ENCODE data around the gene CUEDC2.

Gene CUEDC2

GRCh38 chr10:102403115-102403514, 29.3 kb downstream of the CUEDC2 start:
- ChIA-PET CTCF (interaction anchor here (0.5 to 7.2 kb wide), 23 partner anchors 9 to 372 kb away, joined by 3 to 41 read pairs (median 3); partner anchors contain the start of gene FBXL15), POLR2A (interaction anchor here (0.6 to 2.1 kb wide), 5 partner anchors 8 to 347 kb away, joined by 3 to 8 read pairs (median 5); partner anchors contain the start of genes FBXL15 and NFKB2)
- Histone ChIP-seq H3K9me3 (ENCODE audit: control insufficient read depth, insufficient read depth, low read depth, low read length) (no peaks in the 10 kb centered on the region), H3K4me3 (ENCODE audit: low read depth, low read length) (no peak overlapping the region), H3K36me3 (ENCODE audit: control insufficient read depth in 2 of 2, insufficient read depth in 1 of 2, low read length in 2 of 2) (peaks cover 0 to 16% of the 10 kb centered on the region in 2 experiments; a peak in 1 of 3 replicates), H3K4me1 (ENCODE audit: control insufficient read depth, insufficient read depth, low read length) (no peaks in the 10 kb centered on the region), H3K27ac (ENCODE audit: extremely low read depth, low read depth, low read length) (no peak overlapping the region)
- TF ChIP-seq ZBTB20 (tag by site-specific recombination; IDR thresholded peaks at IDR 0.05) (peak; percentile 37; the same call in 1 of the 2 replicates), ZXDB (tag by site-specific recombination; IDR thresholded peaks at IDR 0.05) (no peak), ZNF274 (IDR thresholded peaks at IDR 0.05; ENCODE audit: low read length) (no peak), ZNF274 (tag by site-specific recombination; IDR thresholded peaks at IDR 0.05; ENCODE audit: borderline replicate concordance) (no peak), ZNF214 (tag by site-specific recombination; IDR thresholded peaks at IDR 0.05; ENCODE audit: borderline replicate concordance) (no peak), ZNF24 (tag by site-specific recombination; IDR thresholded peaks at IDR 0.05) (no peak), ZSCAN18 (tag by site-specific recombination; IDR thresholded peaks at IDR 0.05) (no peak)

GRCh38 chr10:102402512-102402896, 29.9 kb downstream of the CUEDC2 start:
- H3K4me1 ChIP-seq (ENCODE audit: control insufficient read depth, insufficient read depth, low read length), result no peaks in the 10 kb centered on the region
- H3K27ac ChIP-seq (ENCODE audit: extremely low read depth, low read depth, low read length), result no peak overlapping the region
- no peak for TF ChIP-seq TCF7L2 (IDR thresholded peaks at IDR 0.05; ENCODE audit: borderline replicate concordance, low read depth, low read length)
- no peak for TF ChIP-seq ZNF362 (tag by site-specific recombination; IDR thresholded peaks at IDR 0.05)
- peak; percentile 24 for TF ChIP-seq ZFHX2 (tag by site-specific recombination; conservative IDR thresholded peaks at IDR 0.05)
- TF ChIP-seq ZNF184 (tag by site-specific recombination; IDR thresholded peaks at IDR 0.05), result no peak
- TF ChIP-seq ZNF792 (tag by site-specific recombination; IDR thresholded peaks at IDR 0.05), result no peak
- CTCF ChIA-PET, result interaction anchor here (0.6 to 7.2 kb wide), 16 partner anchors 7 to 249 kb away, joined by 3 to 60 read pairs (median 4); partner anchors contain the start of genes CUEDC2 and FBXL15
- no peaks in the 10 kb centered on the region for H3K9me3 ChIP-seq (ENCODE audit: control insufficient read depth, insufficient read depth, low read depth, low read length)
- POLR2A ChIA-PET, result interaction anchor here (0.6 to 1.7 kb wide), 5 partner anchors 18 to 346 kb away, joined by 3 to 8 read pairs (median 4); partner anchors contain the start of genes CUEDC2 and FBXL15
- H3K4me3 ChIP-seq (ENCODE audit: low read depth, low read length), result no peak overlapping the region
- peaks cover 0 to 20% of the 10 kb centered on the region in 2 experiments; a peak in 1 of 3 replicates for H3K36me3 ChIP-seq (ENCODE audit: control insufficient read depth in 2 of 2, insufficient read depth in 1 of 2, low read length in 2 of 2)

DNA sequence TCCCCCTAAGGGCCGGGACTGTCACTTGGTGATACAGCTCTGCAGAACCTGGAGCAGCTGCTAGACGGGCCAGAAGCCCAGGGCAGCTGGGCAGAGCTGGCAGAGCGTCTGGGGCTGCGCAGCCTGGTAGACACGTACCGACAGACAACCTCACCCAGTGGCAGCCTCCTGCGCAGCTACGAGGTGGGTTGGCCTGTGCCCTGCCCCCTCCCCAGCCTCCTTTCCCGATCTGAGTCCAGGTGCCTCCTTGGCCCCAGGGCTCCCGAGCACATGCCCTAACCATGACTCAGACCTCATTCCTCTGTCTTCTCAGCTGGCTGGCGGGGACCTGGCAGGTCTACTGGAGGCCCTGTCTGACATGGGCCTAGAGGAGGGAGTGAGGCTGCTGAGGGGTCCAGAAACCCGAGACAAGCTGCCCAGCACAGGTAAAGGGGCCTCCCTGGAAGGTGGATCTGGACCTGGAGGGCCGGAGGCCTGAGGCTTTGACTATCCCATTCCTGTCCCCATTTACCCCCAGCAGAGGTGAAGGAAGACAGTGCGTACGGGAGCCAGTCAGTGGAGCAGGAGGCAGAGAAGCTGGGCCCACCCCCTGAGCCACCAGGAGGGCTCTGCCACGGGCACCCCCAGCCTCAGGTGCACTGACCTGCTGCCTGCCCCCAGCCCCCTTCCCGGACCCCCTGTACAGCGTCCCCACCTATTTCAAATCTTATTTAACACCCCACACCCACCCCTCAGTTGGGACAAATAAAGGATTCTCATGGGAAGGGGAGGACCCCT, 30.5 kb downstream of the CUEDC2 start:
- H3K36me3 ChIP-seq (ENCODE audit: control insufficient read depth in 2 of 2, insufficient read depth in 1 of 2, low read length in 2 of 2), result peaks cover 0 to 20% of the 10 kb centered on the region in 2 experiments; a peak in 1 of 3 replicates
- ChIA-PET POLR2A (interaction anchor here (1.1 to 1.7 kb wide), 5 partner anchors 19 to 172 kb away, joined by 3 to 8 read pairs (median 4); partner anchors contain the start of genes CUEDC2 and FBXL15), CTCF (interaction anchor here (0.6 to 7.2 kb wide), 11 partner anchors 8 to 231 kb away, joined by 3 to 60 read pairs (median 4); partner anchors contain the start of gene CUEDC2)
- H3K27ac ChIP-seq (ENCODE audit: extremely low read depth, low read depth, low read length), result no peak overlapping the region
- no peaks in the 10 kb centered on the region for H3K9me3 ChIP-seq (ENCODE audit: control insufficient read depth, insufficient read depth, low read depth, low read length)
- H3K4me1 ChIP-seq (ENCODE audit: control insufficient read depth, insufficient read depth, low read length), result no peaks in the 10 kb centered on the region
- no peak overlapping the region for H3K4me3 ChIP-seq (ENCODE audit: low read depth, low read length)
- TF ChIP-seq ZNF433 (tag by site-specific recombination; IDR thresholded peaks at IDR 0.05; ENCODE audit: low read depth), result no peak
- no peak for TF ChIP-seq ZNF248 (tag by site-specific recombination; IDR thresholded peaks at IDR 0.05)
- TF ChIP-seq KLF9 (tag by site-specific recombination; IDR thresholded peaks at IDR 0.05; ENCODE audit: low read depth), result no peak
- TF ChIP-seq ZNF549 (tag by site-specific recombination; IDR thresholded peaks at IDR 0.05), result no peak
- TF ChIP-seq ZNF561 (tag by site-specific recombination; IDR thresholded peaks at IDR 0.05; ENCODE audit: borderline replicate concordance), result no peak
- TF ChIP-seq REST (tag by site-specific recombination; IDR thresholded peaks at IDR 0.05), result no peak
- TF ChIP-seq ZNF174 (tag by site-specific recombination; IDR thresholded peaks at IDR 0.05), result no peak
- TF ChIP-seq ZNF629 (tag by site-specific recombination; IDR thresholded peaks at IDR 0.05), result 0 out of 2 replicates have a peak, but pooled peaks have one; percentile 16
- no peak for TF ChIP-seq ZNF514 (tag by site-specific recombination; IDR thresholded peaks at IDR 0.05)
- TF ChIP-seq ZNF132 (tag by site-specific recombination; IDR thresholded peaks at IDR 0.05; ENCODE audit: borderline replicate concordance), result no peak
- TF ChIP-seq ZNF114 (tag by site-specific recombination; IDR thresholded peaks at IDR 0.05), result no peak
- TF ChIP-seq SALL2 (tag by site-specific recombination; IDR thresholded peaks at IDR 0.05; ENCODE audit: borderline replicate concordance), result no peak
- no peak for TF ChIP-seq ZNF133 (tag by site-specific recombination; IDR thresholded peaks at IDR 0.05)
